Keratinocyte (primary cell): ENCODE data around the gene CSMD2. TPM values are rescaled to one million over a fixed set of nuclear protein-coding genes. Genes with fewer than 3 reads are reported as not detected.

Experiments used
- DNase-seq: peaks from one replicate; pipeline ENCODE4 v3.0.0-alpha.2; 2011; ENCODE audit warnings: low read depth, missing footprints, low spot score
- FAIRE-seq: peaks from 2 replicates; lab custom pipeline; 2011; peaks lifted over from hg19 to GRCh38; lab: Jason Lieb, UNC
- H2AFZ ChIP-seq: 2 replicates; pipeline ENCODE4 v1.6.0; 2012; ENCODE audit warnings: low read length, control low read depth, inconsistent platforms; ENCODE audit not compliant: control insufficient read depth
- H3K27ac ChIP-seq: 2 replicates; pipeline ENCODE4 v1.5.1; 2011; ENCODE audit warnings: low read length; ENCODE audit not compliant: control insufficient read depth, insufficient read depth
- H3K27me3 ChIP-seq: 3 replicates; pipeline ENCODE4 v1.6.0; 2011; ENCODE audit warnings: low read length; ENCODE audit not compliant: control insufficient read depth, insufficient read depth; ENCODE audit errors: extremely low read depth
- H3K36me3 ChIP-seq, 2 experiments: 2 replicates in 1 of 2; 3 replicates in 1 of 2; pipeline ENCODE4 v1.5.1; 2011; ENCODE audit warnings: low read length in 2 of 2, mild to moderate bottlenecking in 1 of 2; ENCODE audit not compliant: control insufficient read depth in 2 of 2, insufficient read depth in 2 of 2; ENCODE audit errors: extremely low read depth in 1 of 2
- H3K4me1 ChIP-seq: 3 replicates; pipeline ENCODE4 v1.5.1; 2011; ENCODE audit warnings: low read length; ENCODE audit not compliant: control insufficient read depth, insufficient read depth; ENCODE audit errors: extremely low read depth
- H3K4me2 ChIP-seq: 3 replicates; pipeline ENCODE4 v1.6.0; 2011; ENCODE audit warnings: low read depth, low read length; ENCODE audit not compliant: control insufficient read depth, insufficient read depth; ENCODE audit errors: extremely low read depth
- H3K4me3 ChIP-seq, 3 experiments: fragments of 200-600 bp in 1 of 3; sonication (generic) in 1 of 3; 2 replicates in 2 of 3; 3 replicates in 1 of 3; pipeline ENCODE4 v1.5.1; 2011 to 2016; ENCODE audit warnings: low read length in 3 of 3, mild to moderate bottlenecking in 3 of 3, control low read depth in 2 of 3, inconsistent platforms in 1 of 3, low read depth in 1 of 3, mixed read lengths in 1 of 3, mixed run types in 1 of 3, moderate library complexity in 1 of 3; ENCODE audit not compliant: control insufficient read depth in 2 of 3, insufficient read depth in 2 of 3; ENCODE audit errors: extremely low read depth in 1 of 3
- H3K79me2 ChIP-seq: 2 replicates; pipeline ENCODE4 v1.6.0; 2012; ENCODE audit warnings: low read length; ENCODE audit not compliant: control insufficient read depth, insufficient read depth
- H3K9ac ChIP-seq: 3 replicates; pipeline ENCODE4 v1.6.0; 2011; ENCODE audit warnings: low read length; ENCODE audit not compliant: control insufficient read depth, insufficient read depth; ENCODE audit errors: extremely low read depth
- H3K9me1 ChIP-seq: 3 replicates; pipeline ENCODE4 v1.6.0; 2011; ENCODE audit warnings: low read length; ENCODE audit not compliant: control insufficient read depth, insufficient read depth; ENCODE audit errors: extremely low read depth
- H3K9me3 ChIP-seq: 2 replicates; pipeline ENCODE4 v1.5.1; 2012; ENCODE audit warnings: low read depth, low read length; ENCODE audit not compliant: control insufficient read depth
- H4K20me1 ChIP-seq: 3 replicates; pipeline ENCODE4 v1.6.0; 2011; ENCODE audit warnings: low read length; ENCODE audit not compliant: control insufficient read depth, insufficient read depth; ENCODE audit errors: extremely low read depth
- CTCF ChIP-seq, 3 experiments: IDR thresholded peaks in 1 of 3; conservative IDR thresholded peaks in 1 of 3; optimal IDR thresholded peaks in 1 of 3; 2 replicates in 2 of 3; 3 replicates in 1 of 3; pipeline versions ENCODE3 to v1.5.1; 2011; ENCODE audit warnings: low read length in 3 of 3, mild to moderate bottlenecking in 3 of 3, moderate library complexity in 2 of 3, control low read depth in 1 of 3, inconsistent platforms in 1 of 3; ENCODE audit not compliant: insufficient read depth in 2 of 3; ENCODE audit errors: extremely low read depth in 1 of 3
- EZH2 ChIP-seq: IDR thresholded peaks from one replicate; pipeline ENCODE4 v1.6.1; 2012; ENCODE audit warnings: inconsistent platforms, mild to moderate bottlenecking, low read length, moderate library complexity
- dilution Hi-C: fragments of 300-500 bp; cut with MboI; formaldehyde crosslinking; loops from one replicate; pipeline ENCODE4 v1.7.0; 2020; ENCODE audit warnings: low sequenced_read_pairs; ENCODE audit not compliant: extremely low pct_ligation_motif_present
- polyA plus RNA-seq, 5 experiments: library from polyadenylated mRNA; depleted of rRNA in 3 of 5; stranded (reverse) in 3 of 5; stranded (forward) in 1 of 5; unstranded in 1 of 5; fragments of >200 nt; gene quantifications; 1 replicate in 1 of 5; 2 replicates in 3 of 5; 3 replicates in 1 of 5; pipeline versions ENCODE4 v1.2.1 to v1.2.3, GENCODE V29; 2011 to 2012; ENCODE audit warnings: missing spikeins in 2 of 5, low read depth in 1 of 5, low replicate concordance in 1 of 5

Gene CSMD2
- polyA plus RNA-seq, 1 donor (not counting 4 experiments of a cell fraction or from before 2014, with no cell fraction given) = 2.0 TPM

- no peak for TF ChIP-seq EZH2
- no peak for TF ChIP-seq CTCF (optimal IDR thresholded peaks at IDR 0.05 in 1 of 3, IDR thresholded peaks at IDR 0.05 in 1 of 3, conservative IDR thresholded peaks at IDR 0.05 in 1 of 3; ENCODE audit: extremely low read depth in 1 of 3, insufficient read depth in 2 of 3, low read length in 3 of 3)
- H3K4me1 ChIP-seq = no peaks in the 10 kb centered on the region
- H3K4me2 ChIP-seq = no peak overlapping the region
- no peak overlapping the region for H3K27ac ChIP-seq
- H3K4me3 ChIP-seq = no peak overlapping the region
- no peak for FAIRE-seq
- dilution Hi-C loops = no loop called here
- no peak overlapping the region for H3K9ac ChIP-seq
- H4K20me1 ChIP-seq = no peaks in the 10 kb centered on the region
- DNase-seq = no peak
- no peak overlapping the region for H2AFZ ChIP-seq
- no peaks in the 10 kb centered on the region for H3K27me3 ChIP-seq
- no peaks in the 10 kb centered on the region for H3K9me3 ChIP-seq
- H3K36me3 ChIP-seq = no peaks in the 10 kb centered on the region
- no peaks in the 10 kb centered on the region for H3K79me2 ChIP-seq
- H3K9me1 ChIP-seq = no peaks in the 10 kb centered on the region
Measured at GRCh38 chr1:33893147-33893830, 271.7 kb downstream of the CSMD2 start.

GRCh38 chr1:33886496-33886895, 278.5 kb downstream of the CSMD2 start:
- H3K27me3 ChIP-seq = no peaks in the 10 kb centered on the region
- dilution Hi-C loops = no loop called here

More at GRCh38 chr1:33886496-33886895, 278.5 kb downstream of the CSMD2 start:
- Histone ChIP-seq H3K9me1 (no peaks in the 10 kb centered on the region), H2AFZ (no peak overlapping the region), H3K4me2 (no peak overlapping the region), H3K4me3 (no peak overlapping the region), H3K9me3 (no peaks in the 10 kb centered on the region), H3K9ac (no peak overlapping the region), H3K79me2 (no peaks in the 10 kb centered on the region), H4K20me1 (no peaks in the 10 kb centered on the region), H3K36me3 (no peaks in the 10 kb centered on the region), H3K27ac (no peak overlapping the region), H3K4me1 (no peaks in the 10 kb centered on the region)
- TF ChIP-seq EZH2 (no peak), CTCF (optimal IDR thresholded peaks at IDR 0.05 in 1 of 3, IDR thresholded peaks at IDR 0.05 in 1 of 3, conservative IDR thresholded peaks at IDR 0.05 in 1 of 3; ENCODE audit: extremely low read depth in 1 of 3, insufficient read depth in 2 of 3, low read length in 3 of 3) (no peak)
- no peak for DNase-seq
- no peak for FAIRE-seq
